SU-DHL-6 (cell line): ENCODE measurements around the gene MYH13.

ENCODE experiments used
- CTCF ChIP-seq: fragments of 200-600 bp; sonication (generic); IDR thresholded peaks from one replicate; pipeline ENCODE4 v1.5.1; 2017; ENCODE audit warnings: antibody characterized with exemption, mild to moderate bottlenecking, low read length, moderate library complexity; ENCODE audit not compliant: insufficient read depth, poor library complexity, severe bottlenecking
- EZH2phosphoT487 ChIP-seq: fragments of 200-600 bp; sonication (generic), shearing (Covaris generic); conservative IDR thresholded peaks from 2 replicates; pipeline ENCODE4 v1.6.1; 2018; ENCODE audit warnings: mild to moderate bottlenecking, antibody characterized with exemption, low read length, moderate library complexity, mixed read lengths

GRCh38 chr17:10268005-10268404, 104.8 kb downstream of the MYH13 start:
- TF ChIP-seq CTCF, result no peak
- no peak for TF ChIP-seq EZH2phosphoT487
